NCI-H446 (cell line): Measurements from ENCODE around the gene SSU72.

Experiments used
- DNase-seq, 2 experiments: peaks; one replicate each; lab custom pipeline; 2025; lab: John Stamatoyannopoulos, UW

SSU72 gene

DNA sequence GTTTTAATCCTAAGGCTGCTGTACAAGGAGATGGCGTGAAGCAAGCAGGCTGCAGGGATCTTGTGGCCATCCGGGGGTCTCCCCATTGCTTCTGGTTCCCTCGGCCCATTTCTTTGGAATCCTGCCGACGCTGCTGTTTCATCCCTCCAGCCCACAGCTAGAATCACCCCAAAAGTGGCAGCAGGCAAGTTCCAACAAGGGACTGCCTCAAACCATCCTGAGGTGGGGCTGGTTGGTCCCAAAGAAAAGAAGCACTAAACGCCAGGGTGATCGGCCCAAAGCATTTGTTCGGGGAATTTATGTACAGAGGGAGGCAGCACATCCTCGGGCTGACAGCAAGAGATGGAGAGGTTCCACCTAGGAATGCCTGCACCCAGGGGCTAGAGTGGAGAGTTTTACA, 36.1 kb upstream of the SSU72 start:
- DNase-seq = no peak

- DNase-seq = no peak
These were observed 35.3 kb upstream of the SSU72 start for GRCh38 chr1:1609822-1610485.

- no peak for DNase-seq
These were observed 31.6 kb upstream of the SSU72 start for GRCh38 chr1:1606232-1606631.

DNA sequence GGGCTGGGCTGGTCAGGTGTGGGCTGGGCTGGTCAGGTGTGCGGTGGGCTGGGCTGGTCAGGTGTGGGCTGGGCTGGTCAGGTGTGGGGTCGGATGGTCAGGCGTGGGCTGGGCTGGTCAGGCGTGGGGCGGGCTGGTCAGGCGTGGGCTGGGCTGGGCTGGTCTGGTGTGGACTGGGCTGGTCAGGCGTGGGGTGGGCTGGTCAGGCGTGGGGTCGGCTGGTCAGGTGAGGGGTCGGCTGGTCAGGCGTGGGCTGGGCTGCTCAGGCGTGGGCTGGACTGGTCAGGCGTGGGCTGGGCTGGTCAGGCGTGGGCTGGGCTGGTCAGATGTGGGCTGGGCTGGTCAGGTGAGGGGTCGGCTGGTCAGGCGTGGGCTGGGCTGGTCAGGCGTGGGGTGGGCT, 31.1 kb upstream of the SSU72 start:
- DNase-seq = no peak

GRCh38 chr1:1605034-1605591, 30.4 kb upstream of the SSU72 start:
- no peak for DNase-seq

DNA sequence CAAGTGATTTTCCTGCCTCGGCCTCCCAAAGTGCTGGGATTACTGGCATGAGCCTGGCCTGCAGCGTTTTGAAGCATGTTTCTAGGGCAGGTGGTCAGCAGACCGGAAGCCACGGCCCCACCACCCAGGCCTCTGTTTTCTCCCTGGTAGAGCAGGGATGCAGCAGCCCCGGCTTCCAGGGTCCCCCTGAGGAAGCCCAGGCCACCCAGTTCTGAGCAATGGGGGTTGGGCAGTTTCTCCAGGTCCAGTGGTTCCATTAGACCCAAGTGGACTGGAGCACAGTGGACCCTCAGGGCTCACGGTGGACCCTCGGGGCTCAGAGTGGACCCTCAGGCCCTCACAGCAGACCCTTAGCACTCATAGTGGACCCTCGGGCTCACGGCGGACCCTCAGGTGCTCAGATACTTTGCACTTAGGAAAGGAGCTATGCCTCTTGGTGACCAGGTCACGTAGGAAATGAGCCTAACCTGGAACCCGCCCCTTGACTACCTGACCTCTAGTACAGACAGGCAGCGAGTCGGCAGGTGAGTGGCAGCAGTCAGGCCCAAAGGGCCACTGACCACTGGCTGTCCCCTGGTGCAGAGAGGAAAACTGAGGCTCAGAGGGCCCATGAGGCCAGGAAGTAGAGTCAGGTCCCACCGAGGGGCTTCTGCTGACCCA, 29.8 kb upstream of the SSU72 start:
- DNase-seq = no peak

- no peak for DNase-seq
These were observed 29.2 kb upstream of the SSU72 start for GRCh38 chr1:1603671-1604373.

GRCh38 chr1:1602968-1603506, 28.4 kb upstream of the SSU72 start:
- no peak for DNase-seq

DNA sequence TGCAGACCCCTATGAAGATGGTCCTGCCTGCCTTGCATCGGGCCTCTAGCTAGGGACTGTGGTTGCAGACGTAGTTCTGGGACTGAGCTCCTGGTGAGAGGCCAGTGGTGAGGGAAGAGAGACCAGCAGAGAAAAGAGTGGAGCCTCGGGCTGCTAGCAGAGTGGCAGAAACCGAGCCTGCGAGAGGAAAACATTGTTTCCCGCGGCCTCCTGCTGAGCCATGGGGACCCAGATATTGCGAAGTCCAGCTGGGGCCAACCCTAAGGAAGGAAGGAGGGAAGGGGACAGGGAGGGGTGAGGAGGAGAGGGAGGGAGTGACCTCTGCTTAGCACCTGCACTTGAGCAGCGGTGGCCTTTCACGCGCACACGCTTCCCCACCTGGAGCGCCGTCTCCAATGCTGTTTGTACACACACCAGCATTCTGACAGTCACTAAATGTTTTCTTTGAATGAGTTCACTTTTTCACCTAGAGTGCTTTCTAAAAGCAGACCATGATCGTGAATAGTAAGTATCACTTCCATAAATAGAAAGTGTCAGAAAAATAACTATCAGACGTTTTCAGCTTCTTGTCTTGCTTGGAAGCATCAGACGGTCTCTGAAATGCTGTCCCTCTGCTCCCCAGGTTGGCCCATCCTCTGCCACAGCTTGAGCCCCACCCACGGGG, 27.8 kb upstream of the SSU72 start:
- no peak for DNase-seq

DNA sequence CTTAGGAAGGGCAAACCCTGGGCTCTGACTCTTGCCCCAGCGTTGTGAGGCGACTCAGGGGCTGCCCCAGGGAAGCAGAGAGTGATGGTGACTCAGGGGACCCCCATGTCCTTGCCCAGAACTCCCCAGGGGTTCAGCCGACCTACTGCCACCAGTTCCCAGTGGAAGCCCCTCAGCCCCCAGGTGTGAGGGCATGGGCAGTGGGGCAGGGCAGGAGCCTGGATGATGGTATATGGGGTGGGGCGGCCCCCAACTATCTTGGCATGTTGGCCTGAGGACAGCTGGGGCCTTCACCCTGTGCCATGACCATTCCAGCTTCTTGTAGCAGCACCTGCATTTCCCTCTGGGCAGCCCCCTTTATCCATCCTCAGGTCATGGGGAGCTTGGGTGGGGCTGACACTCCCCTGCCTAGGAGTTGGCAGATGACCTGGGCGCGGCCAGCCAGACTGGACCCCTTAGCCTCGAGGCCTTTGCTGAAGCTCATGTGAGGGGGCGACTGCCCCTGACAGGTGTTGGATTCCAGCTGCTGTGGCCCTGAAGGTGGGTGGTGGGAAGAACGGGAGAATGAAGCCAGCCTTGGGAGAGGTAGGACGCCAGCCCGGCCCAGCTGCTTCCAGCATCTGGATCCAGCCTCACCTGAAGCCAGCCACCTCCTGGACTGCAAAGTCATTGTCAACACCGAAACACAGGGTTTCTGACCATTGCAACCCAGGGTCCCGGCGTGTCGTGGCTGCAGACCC, 27.1 kb upstream of the SSU72 start:
- no peak for DNase-seq

DNA sequence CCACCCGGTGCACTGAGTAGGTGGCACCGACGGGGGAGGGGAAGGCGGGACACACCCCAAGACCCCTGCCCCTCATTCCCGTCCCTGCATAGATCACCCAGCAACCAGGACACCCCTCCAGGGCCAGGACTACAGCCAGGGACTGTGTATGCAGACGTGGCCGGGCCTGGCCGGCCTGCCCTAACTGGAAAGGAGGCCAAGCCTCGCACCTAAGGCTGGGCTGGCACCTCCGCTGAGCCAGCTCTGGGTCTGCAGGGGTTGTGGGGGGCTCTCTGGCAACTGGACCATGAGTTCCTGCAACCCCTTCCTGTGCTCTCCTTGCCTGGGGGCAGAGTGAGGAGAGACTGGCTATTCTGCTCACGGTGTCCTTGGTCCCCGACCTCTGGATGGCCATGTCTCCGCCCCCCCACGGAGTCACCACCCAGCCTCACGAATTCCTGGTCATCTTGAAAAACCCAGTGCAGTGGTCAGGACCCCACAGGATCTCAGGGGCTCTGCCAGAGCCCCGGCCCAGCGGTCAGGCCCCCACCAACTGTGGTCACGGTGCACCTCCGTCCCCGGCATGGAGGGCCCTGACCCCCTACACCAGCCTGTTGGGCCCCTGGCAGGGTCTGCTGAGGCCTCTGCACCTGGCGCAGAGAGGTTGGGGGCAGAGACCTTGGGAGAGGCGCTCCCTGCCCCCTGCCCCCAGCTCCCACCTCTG, 26.3 kb upstream of the SSU72 start:
- DNase-seq = no peak

- no peak for DNase-seq
These were observed 25.5 kb upstream of the SSU72 start, which contains the start of gene FNDC10 for GRCh38 chr1:1599935-1600860. Gene FNDC10 (minus strand): TSS chr1:1600135. CDS start chr1:1600015, 120 bp downstream.

DNA sequence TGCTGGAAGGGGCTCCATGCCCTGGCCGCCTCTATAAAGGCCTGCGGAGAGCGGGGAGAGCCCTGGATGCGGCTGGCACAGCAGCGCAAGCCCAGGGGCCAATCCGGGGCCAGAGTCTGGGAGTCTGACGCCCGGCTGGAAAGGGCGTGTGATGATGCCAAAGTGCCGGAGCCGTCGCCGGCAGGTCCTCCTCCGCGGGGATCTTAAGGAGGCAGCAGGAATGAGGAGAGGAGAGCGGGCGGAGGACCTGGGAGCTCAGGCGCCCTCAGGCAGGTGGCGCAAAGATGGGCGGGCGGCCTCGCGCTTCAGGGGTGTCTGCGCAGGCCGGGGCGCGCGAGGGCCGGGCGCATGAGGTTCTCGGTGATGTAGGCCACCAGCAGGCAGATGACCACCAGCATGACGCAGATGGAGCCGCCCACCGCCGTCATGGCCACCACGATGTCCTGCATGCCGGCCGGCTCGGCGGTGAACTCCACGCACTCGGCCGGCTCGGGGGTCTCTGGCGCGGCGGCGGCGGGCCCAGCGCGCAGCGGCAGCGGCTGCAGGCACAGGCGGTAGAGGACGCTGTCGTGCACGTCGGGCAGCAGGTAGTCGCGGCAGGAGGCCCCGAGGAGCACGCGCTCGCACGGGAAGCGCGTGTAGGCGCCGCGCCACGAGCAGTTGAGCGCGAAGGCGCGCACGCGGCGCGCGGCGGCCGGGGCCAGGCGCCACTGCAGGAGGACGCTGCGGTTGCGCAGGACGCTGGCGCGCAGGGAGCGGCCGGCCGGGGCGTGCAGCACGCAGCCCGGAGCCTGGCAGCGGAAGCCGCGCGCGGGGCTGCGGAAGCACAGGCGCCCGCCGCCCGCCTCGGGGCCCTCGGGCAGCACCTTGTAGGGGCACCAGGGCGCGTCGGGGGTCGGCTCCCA, 24.6 kb upstream of the SSU72 start:
- DNase-seq = peak; percentile 25 to 62

DNA sequence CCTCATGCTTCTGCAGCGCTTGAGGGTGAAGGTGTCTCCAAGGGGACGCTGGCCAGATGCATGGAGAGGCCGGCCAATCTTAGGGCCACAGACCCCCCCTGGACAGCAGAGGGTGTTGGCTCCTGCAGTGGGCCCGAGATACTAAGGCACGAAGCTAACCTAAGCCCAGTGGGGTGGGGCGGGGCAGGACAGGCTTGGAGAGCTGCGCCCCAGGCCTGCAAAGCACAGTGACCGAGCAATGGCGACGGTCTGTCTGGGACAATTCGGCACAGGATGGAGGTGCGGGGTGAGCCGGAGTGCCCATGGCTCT, 24.0 kb upstream of the SSU72 start:
- no peak for DNase-seq

GRCh38 chr1:1598051-1598719, 23.5 kb upstream of the SSU72 start:
- DNase-seq = no peak

- peak in 1 of 2 experiments; percentile 44 for DNase-seq
These were observed 22.7 kb upstream of the SSU72 start for GRCh38 chr1:1597275-1597930.

GRCh38 chr1:1596493-1597274, 22.0 kb upstream of the SSU72 start:
- DNase-seq = no peak
